Endodermal cell (in vitro differentiated cells): ENCODE measurements around the gene LRFN3. TPM values are rescaled to one million over a fixed set of nuclear protein-coding genes. Genes with fewer than 3 reads are reported as not detected.

Experiments
- DNase-seq: peaks from one replicate; pipeline ENCODE4 v3.0.0-alpha.2; 2017
- H3K27ac ChIP-seq: 2 replicates; pipeline ENCODE4 v1.5.1; 2013; ENCODE audit warnings: mild to moderate bottlenecking, low read depth, low read length, moderate library complexity
- H3K27me3 ChIP-seq: 2 replicates; pipeline ENCODE4 v1.6.1; 2013; ENCODE audit warnings: mild to moderate bottlenecking, low read length, moderate library complexity; ENCODE audit not compliant: insufficient read depth, control insufficient read depth, poor library complexity, severe bottlenecking
- H3K36me3 ChIP-seq: 2 replicates; pipeline ENCODE4 v1.7.0; 2013; ENCODE audit warnings: mild to moderate bottlenecking, low read length, moderate library complexity; ENCODE audit not compliant: control insufficient read depth, insufficient read depth
- H3K4me1 ChIP-seq: one replicate; pipeline ENCODE4 v1.7.0; 2013; ENCODE audit warnings: low read length; ENCODE audit not compliant: control insufficient read depth, insufficient read depth
- H3K4me3 ChIP-seq: 2 replicates; pipeline ENCODE4 v1.5.1; 2013; ENCODE audit warnings: mild to moderate bottlenecking, low read length, moderate library complexity
- H3K9ac ChIP-seq: 2 replicates; pipeline ENCODE4 v1.6.1; 2013; ENCODE audit warnings: mild to moderate bottlenecking, low read length, moderate library complexity; ENCODE audit not compliant: poor library complexity, severe bottlenecking; ENCODE audit errors: extremely low read depth
- H3K9me3 ChIP-seq: 2 replicates; pipeline ENCODE4 v1.6.1; 2013; ENCODE audit warnings: mild to moderate bottlenecking, low read length, moderate library complexity; ENCODE audit not compliant: control insufficient read depth
- H3K27ac Mint-ChIP-seq: 2 replicates; pipeline ENCODE4 v1.8.0; 2020; ENCODE audit warnings: mixed read lengths
- H3K27me3 Mint-ChIP-seq: 2 replicates; pipeline ENCODE4 v1.8.0; 2021; ENCODE audit warnings: mild to moderate bottlenecking, mixed read lengths; ENCODE audit not compliant: insufficient read depth
- H3K36me3 Mint-ChIP-seq: 2 replicates; pipeline ENCODE4 v1.8.0; 2020; ENCODE audit warnings: low read depth, mixed read lengths
- H3K4me1 Mint-ChIP-seq: 2 replicates; pipeline ENCODE4 v1.8.0; 2020; ENCODE audit warnings: mixed read lengths
- H3K4me3 Mint-ChIP-seq: 2 replicates; pipeline ENCODE4 v1.8.0; 2020; ENCODE audit warnings: mild to moderate bottlenecking, moderate library complexity, mixed read lengths
- H3K9me3 Mint-ChIP-seq: 2 replicates; pipeline ENCODE4 v1.8.0; 2020; ENCODE audit warnings: mild to moderate bottlenecking, mixed read lengths
- WGBS, 2 experiments: methylation state at CpG; one replicate each; pipeline versions ENCODE4 v1.1.5 to v1.1.7; 2013; ENCODE audit warnings: missing lambda C conversion rate in 2 of 2, mixed read lengths in 1 of 2; ENCODE audit not compliant: insufficient coverage in 1 of 2, insufficient read length in 1 of 2; 5-methylcytosine and 5-hydroxymethylcytosine counted together
- total RNA-seq, 2 donors: library from RNA; stranded (reverse); fragmentation: NEBNext Ultra II Directional in 1 of 2; extraction: Animal tissue kit (Norgen Biotek cat#: 25700) in 1 of 2; gene quantifications; 2 replicates in 1 of 2; 3 replicates in 1 of 2; pipeline ENCODE4 v1.2.1, GENCODE V29; 2021
- TF ChIP-seq, protein P1 (sequence below): fragments of 200-600 bp; sonication (generic); conservative IDR thresholded peaks from 2 replicates; pipeline ENCODE4 v1.5.0; 2021; ENCODE audit warnings: antibody characterized with exemption, mild to moderate bottlenecking

The LRFN3 gene
- total RNA-seq, 2 donors from 2014 or later: 18.7 to 24.3 TPM

DNA sequence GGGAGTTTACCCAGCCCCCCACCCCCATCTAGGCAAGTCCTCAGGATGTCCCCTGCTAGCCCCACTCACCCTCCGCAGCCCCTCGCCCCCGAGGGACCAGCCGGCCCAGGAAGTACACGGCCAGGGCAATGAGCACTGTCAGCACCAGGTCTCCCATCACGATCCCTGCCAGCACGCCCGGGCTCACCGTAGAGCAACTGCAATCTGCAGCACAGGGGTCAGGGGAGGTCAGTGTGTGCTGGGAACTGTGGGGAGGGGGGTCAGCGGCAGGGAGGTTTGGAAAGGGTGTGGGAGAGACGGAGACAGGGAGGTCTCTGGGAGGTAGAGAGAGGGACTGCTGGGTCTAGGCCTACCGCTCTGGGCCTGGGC is 28.8 kb upstream of the LRFN3 start:
- 69 to 75% methylated on average over 8 to 12 of the region's 12 CpGs for WGBS, 2 experiments
- Histone ChIP-seq H3K36me3 (no peaks in the 10 kb centered on the region), H3K27ac (no peak overlapping the region), H3K4me3 (no peak overlapping the region), H3K9ac (no peak overlapping the region), H3K4me1 (peaks cover 6% of the 10 kb centered on the region), H3K27me3 (no peaks in the 10 kb centered on the region), H3K9me3 (no peaks in the 10 kb centered on the region)
- no peaks in the 10 kb centered on the region for H3K36me3 Mint-ChIP-seq
- H3K9me3 Mint-ChIP-seq: no peaks in the 10 kb centered on the region
- peaks cover 13% of the 10 kb centered on the region for H3K4me1 Mint-ChIP-seq
- no peak overlapping the region for H3K27ac Mint-ChIP-seq
- H3K27me3 Mint-ChIP-seq: peaks cover 9% of the 10 kb centered on the region
- no peak for DNase-seq
- H3K4me3 Mint-ChIP-seq: no peak overlapping the region
- TF ChIP-seq, protein P1, sequence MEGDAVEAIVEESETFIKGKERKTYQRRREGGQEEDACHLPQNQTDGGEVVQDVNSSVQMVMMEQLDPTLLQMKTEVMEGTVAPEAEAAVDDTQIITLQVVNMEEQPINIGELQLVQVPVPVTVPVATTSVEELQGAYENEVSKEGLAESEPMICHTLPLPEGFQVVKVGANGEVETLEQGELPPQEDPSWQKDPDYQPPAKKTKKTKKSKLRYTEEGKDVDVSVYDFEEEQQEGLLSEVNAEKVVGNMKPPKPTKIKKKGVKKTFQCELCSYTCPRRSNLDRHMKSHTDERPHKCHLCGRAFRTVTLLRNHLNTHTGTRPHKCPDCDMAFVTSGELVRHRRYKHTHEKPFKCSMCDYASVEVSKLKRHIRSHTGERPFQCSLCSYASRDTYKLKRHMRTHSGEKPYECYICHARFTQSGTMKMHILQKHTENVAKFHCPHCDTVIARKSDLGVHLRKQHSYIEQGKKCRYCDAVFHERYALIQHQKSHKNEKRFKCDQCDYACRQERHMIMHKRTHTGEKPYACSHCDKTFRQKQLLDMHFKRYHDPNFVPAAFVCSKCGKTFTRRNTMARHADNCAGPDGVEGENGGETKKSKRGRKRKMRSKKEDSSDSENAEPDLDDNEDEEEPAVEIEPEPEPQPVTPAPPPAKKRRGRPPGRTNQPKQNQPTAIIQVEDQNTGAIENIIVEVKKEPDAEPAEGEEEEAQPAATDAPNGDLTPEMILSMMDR: no peak

DNA sequence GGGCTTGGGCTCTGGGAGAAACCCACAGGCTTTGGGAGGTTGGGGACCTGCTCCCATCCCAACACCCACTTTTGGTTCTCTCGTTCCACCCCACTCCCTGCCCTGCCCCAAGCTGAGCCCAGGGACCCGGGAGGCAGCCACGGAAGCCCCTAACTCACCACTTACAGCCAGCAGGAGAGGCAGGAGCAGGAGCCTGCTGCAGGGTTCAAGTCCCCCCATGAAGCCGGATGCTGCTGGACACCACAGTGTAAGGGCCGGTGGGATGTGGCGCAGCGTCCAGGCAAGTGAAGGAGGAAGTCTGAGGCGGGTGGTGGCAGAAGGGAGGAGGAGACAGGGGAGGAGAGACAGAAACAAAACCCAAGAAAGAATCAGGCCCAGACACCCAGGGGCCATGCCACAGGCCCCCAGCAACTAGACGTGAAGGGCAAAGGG is 28.1 kb upstream of the LRFN3 start, which contains the start of gene TYROBP:
Gene TYROBP, minus strand, starts transcription at position 286 of the 432 bp plus-strand sequence. Its CDS starts 67 bp downstream, at position 219.
- Mint-ChIP-seq H3K4me3 (no peak within 1 kb of the TSS), H3K4me1 (peaks cover 13% of the 10 kb centered on the region), H3K27me3 (peaks cover 5% of the 10 kb centered on the region), H3K9me3 (no peaks in the 10 kb centered on the region), H3K36me3 (no peaks in the 10 kb centered on the region), H3K27ac (peak within 1 kb of the TSS; percentile 7)
- no peak within 1 kb of the TSS for H3K4me3 ChIP-seq
- H3K27me3 ChIP-seq: no peaks in the 10 kb centered on the region
- no peak for DNase-seq
- no peaks in the 10 kb centered on the region for H3K36me3 ChIP-seq
- TF ChIP-seq, protein P1: no peak
- WGBS, 2 experiments: 88 to 90% methylated on average over 3 to 9 of the region's 9 CpGs
- H3K9me3 ChIP-seq: no peaks in the 10 kb centered on the region
- no peak within 1 kb of the TSS for H3K27ac ChIP-seq
- H3K9ac ChIP-seq: no peak within 1 kb of the TSS
- H3K4me1 ChIP-seq: peaks cover 6% of the 10 kb centered on the region

DNA sequence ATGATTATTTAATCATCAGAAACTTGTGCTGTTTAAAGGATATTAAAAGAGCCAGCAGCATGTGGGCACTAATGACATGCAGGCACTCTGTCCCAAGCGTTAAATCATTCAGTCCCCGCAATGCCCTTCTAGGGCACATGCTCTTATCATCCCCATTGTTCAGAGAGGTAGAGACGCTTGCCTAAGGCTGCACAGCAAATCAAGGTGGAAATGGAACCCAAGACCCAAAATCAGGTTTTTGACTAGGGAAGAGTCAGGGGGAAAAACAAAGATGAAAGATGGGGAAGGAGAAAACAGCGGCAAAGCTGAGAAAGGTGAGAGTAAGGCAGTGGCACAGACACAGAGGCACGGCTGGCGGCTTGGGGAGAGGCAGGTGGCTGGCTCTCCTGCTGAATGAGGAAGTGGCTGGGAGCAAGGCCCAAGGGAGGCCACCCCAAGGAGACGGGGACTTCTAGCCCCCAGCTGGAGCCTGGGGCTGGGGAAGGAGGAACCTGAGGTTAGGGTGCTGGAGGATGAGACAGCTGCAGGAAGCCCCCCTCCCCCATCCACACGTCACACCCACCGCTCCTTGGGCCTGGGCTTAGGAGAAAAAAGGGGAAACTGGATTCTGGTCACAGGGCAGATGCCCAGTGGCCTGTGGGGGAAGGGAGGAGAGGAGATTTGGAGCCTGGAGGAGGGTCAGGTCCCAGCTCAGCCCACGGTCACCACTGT is 27.0 kb upstream of the LRFN3 start:
- Histone ChIP-seq H3K4me1 (peaks cover 6% of the 10 kb centered on the region), H3K4me3 (no peak overlapping the region), H3K9me3 (no peaks in the 10 kb centered on the region), H3K27me3 (no peaks in the 10 kb centered on the region), H3K27ac (no peak overlapping the region), H3K36me3 (no peaks in the 10 kb centered on the region), H3K9ac (no peak overlapping the region)
- DNase-seq: no peak
- TF ChIP-seq, protein P1: no peak
- Mint-ChIP-seq H3K9me3 (no peaks in the 10 kb centered on the region), H3K4me3 (no peak overlapping the region), H3K4me1 (peaks cover 8% of the 10 kb centered on the region), H3K36me3 (no peaks in the 10 kb centered on the region), H3K27ac (peak overlapping the region; percentile 7), H3K27me3 (no peaks in the 10 kb centered on the region)
- WGBS, 2 experiments: 89% methylated on average over 4 to 7 of the region's 10 CpGs
